ENCODE measurements around the gene VRTN. TPM values are rescaled to one million over a fixed set of nuclear protein-coding genes. Genes with fewer than 3 reads are reported as not detected.

VRTN gene
- total RNA-seq, 1 experiment from 2014 or later, result 104 TPM

- DNase-seq, result no peak
- Histone ChIP-seq H3K27me3 (ENCODE audit: insufficient read depth, low read length) (no peaks in the 10 kb centered on the region), H2BK15ac (ENCODE audit: low read depth, low read length) (no peak overlapping the region), H3K23me2 (ENCODE audit: insufficient read length, low read depth, low read length, poor library complexity, severe bottlenecking) (no peaks in the 10 kb centered on the region), H3K79me2 (ENCODE audit: insufficient read depth, low read length) (no peaks in the 10 kb centered on the region), H3K9me3 (ENCODE audit: control insufficient read depth, low read depth, low read length) (no peaks in the 10 kb centered on the region), H3K4me2 (ENCODE audit: insufficient read depth, insufficient read length, low read length) (no peak overlapping the region), H3K23ac (ENCODE audit: insufficient read length, low read depth, low read length) (no peak overlapping the region), H4K20me1 (ENCODE audit: control insufficient read depth, insufficient read depth, insufficient read length) (no peaks in the 10 kb centered on the region), H3K4ac (ENCODE audit: low read depth, low read length) (no peak overlapping the region), H4K91ac (ENCODE audit: insufficient read length, low read depth, low read length) (no peak overlapping the region), H3K9ac (ENCODE audit: extremely low read depth, insufficient read length, low read length) (no peak overlapping the region), H2BK120ac (ENCODE audit: low read depth, low read length, poor library complexity, severe bottlenecking) (no peak overlapping the region), H4K5ac (ENCODE audit: insufficient read length, low read depth, low read length) (no peak overlapping the region), H2BK12ac (ENCODE audit: insufficient read length, low read depth, low read length) (no peak overlapping the region), H2BK20ac (ENCODE audit: low read depth, low read length, poor library complexity, severe bottlenecking) (no peak overlapping the region), H2AFZ (ENCODE audit: low read length) (no peak overlapping the region), H3K14ac (ENCODE audit: insufficient read depth, low read length) (no peak overlapping the region), H3K79me1 (ENCODE audit: insufficient read depth, low read depth, low read length, poor library complexity, severe bottlenecking) (no peaks in the 10 kb centered on the region), H3K18ac (ENCODE audit: insufficient read length, low read depth, low read length) (no peak overlapping the region), H3K27ac (ENCODE audit: insufficient read length, low read depth, low read length) (no peak overlapping the region), H2BK5ac (ENCODE audit: insufficient read length, low read length) (no peak overlapping the region), H3K56ac (ENCODE audit: insufficient read length, low read depth, low read length) (no peak overlapping the region), H4K8ac (replicated peaks; ENCODE audit: insufficient read length, low read depth, low read length) (no peak overlapping the region), H3K4me1 (ENCODE audit: insufficient read depth, low read length) (peaks cover 2% of the 10 kb centered on the region; the same call in 1 of the 2 replicates), H3T11ph (ENCODE audit: low read length) (no peak overlapping the region), H2AK5ac (ENCODE audit: insufficient read length, low read length) (no peak overlapping the region)
- H3K27me3 Mint-ChIP-seq (ENCODE audit: low read depth), result peaks cover 2% of the 10 kb centered on the region; the same call in 1 of the 2 replicates
- no peak overlapping the region; a peak in 1 of 7 replicates for H3K27ac Mint-ChIP-seq
- H3K36me3 Mint-ChIP-seq (ENCODE audit: insufficient read depth in 1 of 3, low read depth in 3 of 3), result no peaks in the 10 kb centered on the region; a peak in 1 of 7 replicates
- TF ChIP-seq CTCF (conservative IDR thresholded peaks at IDR 0.05), result no peak
- no peak overlapping the region; a peak in 1 of 5 replicates for H3K4me3 Mint-ChIP-seq
- no CpG with 5 or more reads among the region's 10 CpGs for WGBS (ENCODE audit: extremely low coverage, insufficient read length, low lambda C conversion rate)
- peaks cover 38 to 49% of the 10 kb centered on the region in 2 experiments for H3K4me1 Mint-ChIP-seq
- H3K9me3 Mint-ChIP-seq, result no peaks in the 10 kb centered on the region; a peak in 2 of 5 replicates
Observed at GRCh38 chr14:74402401-74403251, 54.4 kb downstream of the VRTN start.
